H9 (cell line): Measurements from ENCODE around the gene CRACR2B. TPM values are rescaled to one million over a fixed set of nuclear protein-coding genes. Genes with fewer than 3 reads are reported as not detected.

Experiments
- DNase-seq: peaks from one replicate; pipeline ENCODE4 v3.0.0-alpha.2; 2017
- H2AFZ ChIP-seq: one replicate; pipeline ENCODE4 v1.6.1; 2013; ENCODE audit warnings: mild to moderate bottlenecking, low read length, control low read depth, moderate library complexity
- H2AK5ac ChIP-seq: 2 replicates; pipeline ENCODE4 v1.6.1; 2013; ENCODE audit warnings: low read length, control low read depth, mixed read lengths; ENCODE audit not compliant: insufficient read length
- H2BK120ac ChIP-seq: one replicate; pipeline ENCODE4 v1.6.1; 2013; ENCODE audit warnings: low read depth, mild to moderate bottlenecking, low read length, control low read depth, inconsistent platforms; ENCODE audit not compliant: poor library complexity, severe bottlenecking
- H2BK12ac ChIP-seq: 2 replicates; pipeline ENCODE4 v1.6.1; 2013; ENCODE audit warnings: low read length, control low read depth, mixed read lengths, low read depth; ENCODE audit not compliant: insufficient read length
- H2BK15ac ChIP-seq: 2 replicates; pipeline ENCODE4 v1.6.1; 2013; ENCODE audit warnings: low read depth, low read length, control low read depth
- H2BK20ac ChIP-seq: one replicate; pipeline ENCODE4 v1.6.1; 2013; ENCODE audit warnings: low read depth, mild to moderate bottlenecking, low read length, control low read depth, inconsistent platforms; ENCODE audit not compliant: poor library complexity, severe bottlenecking
- H2BK5ac ChIP-seq: 2 replicates; pipeline ENCODE4 v1.6.1; 2013; ENCODE audit warnings: low read length, control low read depth, mixed read lengths; ENCODE audit not compliant: insufficient read length
- H3K14ac ChIP-seq: 2 replicates; pipeline ENCODE4 v1.6.1; 2013; ENCODE audit warnings: low read length, control low read depth; ENCODE audit not compliant: insufficient read depth
- H3K18ac ChIP-seq: 2 replicates; pipeline ENCODE4 v1.6.1; 2013; ENCODE audit warnings: low read depth, mild to moderate bottlenecking, mixed read lengths, low read length, control low read depth; ENCODE audit not compliant: insufficient read length
- H3K23ac ChIP-seq: 2 replicates; pipeline ENCODE4 v1.6.1; 2013; ENCODE audit warnings: low read length, control low read depth, mixed read lengths, low read depth; ENCODE audit not compliant: insufficient read length
- H3K23me2 ChIP-seq: 2 replicates; pipeline ENCODE4 v1.6.1; 2013; ENCODE audit warnings: low read depth, mild to moderate bottlenecking, mixed read lengths, low read length, control low read depth; ENCODE audit not compliant: insufficient read length, poor library complexity, severe bottlenecking
- H3K27ac ChIP-seq: 2 replicates; pipeline ENCODE4 v1.5.1; 2013; ENCODE audit warnings: low read length, control low read depth, mixed read lengths, low read depth; ENCODE audit not compliant: insufficient read length
- H3K27me3 ChIP-seq: 2 replicates; pipeline ENCODE4 v1.6.1; 2013; ENCODE audit warnings: low read length, control low read depth, inconsistent platforms; ENCODE audit not compliant: insufficient read depth
- H3K4ac ChIP-seq: 2 replicates; pipeline ENCODE4 v1.6.1; 2013; ENCODE audit warnings: low read depth, mild to moderate bottlenecking, control low read depth, inconsistent platforms, low read length, moderate library complexity
- H3K4me1 ChIP-seq: 2 replicates; pipeline ENCODE4 v1.6.1; 2013; ENCODE audit warnings: low read length, control low read depth, inconsistent platforms; ENCODE audit not compliant: insufficient read depth
- H3K4me2 ChIP-seq: 2 replicates; pipeline ENCODE4 v1.6.1; 2013; ENCODE audit warnings: low read length, control low read depth, mixed read lengths; ENCODE audit not compliant: insufficient read length, insufficient read depth
- H3K56ac ChIP-seq: 2 replicates; pipeline ENCODE4 v1.6.1; 2013; ENCODE audit warnings: low read depth, mild to moderate bottlenecking, mixed read lengths, low read length, control low read depth; ENCODE audit not compliant: insufficient read length
- H3K79me1 ChIP-seq: 2 replicates; pipeline ENCODE4 v1.6.1; 2013; ENCODE audit warnings: low read depth, mild to moderate bottlenecking, moderate library complexity, low read length, control low read depth, inconsistent platforms; ENCODE audit not compliant: insufficient read depth, poor library complexity, severe bottlenecking
- H3K79me2 ChIP-seq: 2 replicates; pipeline ENCODE4 v1.6.1; 2013; ENCODE audit warnings: low read length, control low read depth, inconsistent platforms; ENCODE audit not compliant: insufficient read depth
- H3K9ac ChIP-seq: 2 replicates; pipeline ENCODE4 v1.6.1; 2013; ENCODE audit warnings: low read length, control low read depth, mixed read lengths; ENCODE audit not compliant: insufficient read length; ENCODE audit errors: extremely low read depth
- H3K9me3 ChIP-seq: one replicate; pipeline ENCODE4 v1.6.1; 2013; ENCODE audit warnings: low read depth, low read length, inconsistent platforms; ENCODE audit not compliant: control insufficient read depth
- H3T11ph ChIP-seq: one replicate; pipeline ENCODE4 v1.6.1; 2013; ENCODE audit warnings: mild to moderate bottlenecking, low read length, control low read depth, inconsistent platforms
- H4K20me1 ChIP-seq: one replicate; pipeline ENCODE4 v1.6.1; 2013; ENCODE audit not compliant: control insufficient read depth, insufficient read length, insufficient read depth
- H4K5ac ChIP-seq: 2 replicates; pipeline ENCODE4 v1.6.1; 2013; ENCODE audit warnings: low read depth, mild to moderate bottlenecking, mixed read lengths, low read length, control low read depth; ENCODE audit not compliant: insufficient read length
- H4K8ac ChIP-seq: replicated peaks from 2 replicates; pipeline ENCODE4 v1.6.1; 2013; ENCODE audit warnings: low read length, control low read depth, mixed read lengths, low read depth; ENCODE audit not compliant: insufficient read length
- H4K91ac ChIP-seq: 2 replicates; pipeline ENCODE4 v1.6.1; 2013; ENCODE audit warnings: low read depth, mild to moderate bottlenecking, moderate library complexity, mixed read lengths, low read length, control low read depth; ENCODE audit not compliant: insufficient read length
- H3K27ac Mint-ChIP-seq, 3 experiments: 2 replicates in 2 of 3; 3 replicates in 1 of 3; pipeline ENCODE4 v1.8.0; 2020 to 2021; ENCODE audit warnings: mixed read lengths in 3 of 3, mild to moderate bottlenecking in 1 of 3, moderate library complexity in 1 of 3
- H3K27me3 Mint-ChIP-seq: 2 replicates; pipeline ENCODE4 v1.8.0; 2021; ENCODE audit warnings: low read depth, mild to moderate bottlenecking, moderate library complexity, mixed read lengths
- H3K36me3 Mint-ChIP-seq, 3 experiments: 2 replicates in 2 of 3; 3 replicates in 1 of 3; pipeline ENCODE4 v1.8.0; 2020 to 2021; ENCODE audit warnings: low read depth in 3 of 3, mixed read lengths in 3 of 3; ENCODE audit not compliant: insufficient read depth in 1 of 3
- H3K4me1 Mint-ChIP-seq, 2 experiments: 2 replicates each; pipeline ENCODE4 v1.8.0; 2020; ENCODE audit warnings: mixed read lengths in 2 of 2
- H3K4me3 Mint-ChIP-seq, 2 experiments: 2 replicates in 1 of 2; 3 replicates in 1 of 2; pipeline ENCODE4 v1.8.0; 2020 to 2021; ENCODE audit warnings: mild to moderate bottlenecking in 2 of 2, mixed read lengths in 2 of 2, moderate library complexity in 1 of 2
- H3K9me3 Mint-ChIP-seq, 2 experiments: 2 replicates in 1 of 2; 3 replicates in 1 of 2; pipeline ENCODE4 v1.8.0; 2020; ENCODE audit warnings: mild to moderate bottlenecking in 2 of 2, mixed read lengths in 2 of 2, moderate library complexity in 1 of 2
- WGBS: extraction: QIAGEN DNeasy Blood & Tissue Kit; methylation state at CpG from one replicate; pipeline ENCODE4 v1.1.7; 2013; ENCODE audit warnings: missing lambda C conversion rate, low lambda C conversion rate, mixed read lengths; ENCODE audit not compliant: insufficient read length; ENCODE audit errors: extremely low coverage; 5-methylcytosine and 5-hydroxymethylcytosine counted together
- total RNA-seq: library from RNA; stranded (reverse); gene quantifications from 2 replicates; pipeline ENCODE4 v1.2.1, GENCODE V29; 2021
- TF ChIP-seq, protein P1 (sequence below): fragments of 200-600 bp; sonication (generic); conservative IDR thresholded peaks from 3 replicates; pipeline ENCODE4 v1.8.0; 2021; ENCODE audit warnings: antibody characterized with exemption, mild to moderate bottlenecking

Gene CRACR2B
- total RNA-seq, 1 experiment from 2014 or later = 29.0 TPM

GRCh38 chr11:858762-859339, 31.1 kb downstream of the CRACR2B start:
- no CpG with 5 or more reads among the region's 37 CpGs for WGBS
- no peak for DNase-seq
- Histone ChIP-seq H4K91ac (no peak overlapping the region), H2AFZ (no peak overlapping the region), H2BK120ac (no peak overlapping the region), H3K14ac (no peak overlapping the region), H2BK20ac (no peak overlapping the region), H3K79me1 (no peaks in the 10 kb centered on the region), H3K4me2 (no peak overlapping the region), H2AK5ac (no peak overlapping the region), H4K20me1 (no peaks in the 10 kb centered on the region), H2BK15ac (no peak overlapping the region), H2BK5ac (no peak overlapping the region), H3K4me1 (no peaks in the 10 kb centered on the region; the same call in 1 of the 2 replicates), H2BK12ac (no peak overlapping the region), H3K56ac (no peak overlapping the region), H3T11ph (no peak overlapping the region), H3K23ac (no peak overlapping the region), H3K9me3 (no peaks in the 10 kb centered on the region), H4K8ac (no peak overlapping the region), H3K27ac (no peak overlapping the region), H3K9ac (no peak overlapping the region), H3K79me2 (no peaks in the 10 kb centered on the region), H3K18ac (no peak overlapping the region), H3K4ac (no peak overlapping the region), H3K27me3 (no peaks in the 10 kb centered on the region), H3K23me2 (no peaks in the 10 kb centered on the region), H4K5ac (no peak overlapping the region)
- Mint-ChIP-seq H3K36me3 (peaks cover 0 to 13% (median 0%) of the 10 kb centered on the region in 3 experiments; a peak in 3 of 7 replicates), H3K4me3 (no peak overlapping the region), H3K27ac (no peak overlapping the region; a peak in 1 of 7 replicates), H3K9me3 (no peaks in the 10 kb centered on the region), H3K4me1 (peaks cover 22 to 70% of the 10 kb centered on the region in 2 experiments), H3K27me3 (peaks cover 21% of the 10 kb centered on the region)
- TF ChIP-seq, protein P1, sequence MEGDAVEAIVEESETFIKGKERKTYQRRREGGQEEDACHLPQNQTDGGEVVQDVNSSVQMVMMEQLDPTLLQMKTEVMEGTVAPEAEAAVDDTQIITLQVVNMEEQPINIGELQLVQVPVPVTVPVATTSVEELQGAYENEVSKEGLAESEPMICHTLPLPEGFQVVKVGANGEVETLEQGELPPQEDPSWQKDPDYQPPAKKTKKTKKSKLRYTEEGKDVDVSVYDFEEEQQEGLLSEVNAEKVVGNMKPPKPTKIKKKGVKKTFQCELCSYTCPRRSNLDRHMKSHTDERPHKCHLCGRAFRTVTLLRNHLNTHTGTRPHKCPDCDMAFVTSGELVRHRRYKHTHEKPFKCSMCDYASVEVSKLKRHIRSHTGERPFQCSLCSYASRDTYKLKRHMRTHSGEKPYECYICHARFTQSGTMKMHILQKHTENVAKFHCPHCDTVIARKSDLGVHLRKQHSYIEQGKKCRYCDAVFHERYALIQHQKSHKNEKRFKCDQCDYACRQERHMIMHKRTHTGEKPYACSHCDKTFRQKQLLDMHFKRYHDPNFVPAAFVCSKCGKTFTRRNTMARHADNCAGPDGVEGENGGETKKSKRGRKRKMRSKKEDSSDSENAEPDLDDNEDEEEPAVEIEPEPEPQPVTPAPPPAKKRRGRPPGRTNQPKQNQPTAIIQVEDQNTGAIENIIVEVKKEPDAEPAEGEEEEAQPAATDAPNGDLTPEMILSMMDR = no peak
